ENCODE results near the gene ABCA9. TPM values are rescaled to one million over a fixed set of nuclear protein-coding genes. Genes with fewer than 3 reads are reported as not detected.

ABCA9 gene
- total and polyA plus RNA-seq, 3 donors from 2014 or later: 5.0 to 13.8 (median 12.7) TPM

DNA sequence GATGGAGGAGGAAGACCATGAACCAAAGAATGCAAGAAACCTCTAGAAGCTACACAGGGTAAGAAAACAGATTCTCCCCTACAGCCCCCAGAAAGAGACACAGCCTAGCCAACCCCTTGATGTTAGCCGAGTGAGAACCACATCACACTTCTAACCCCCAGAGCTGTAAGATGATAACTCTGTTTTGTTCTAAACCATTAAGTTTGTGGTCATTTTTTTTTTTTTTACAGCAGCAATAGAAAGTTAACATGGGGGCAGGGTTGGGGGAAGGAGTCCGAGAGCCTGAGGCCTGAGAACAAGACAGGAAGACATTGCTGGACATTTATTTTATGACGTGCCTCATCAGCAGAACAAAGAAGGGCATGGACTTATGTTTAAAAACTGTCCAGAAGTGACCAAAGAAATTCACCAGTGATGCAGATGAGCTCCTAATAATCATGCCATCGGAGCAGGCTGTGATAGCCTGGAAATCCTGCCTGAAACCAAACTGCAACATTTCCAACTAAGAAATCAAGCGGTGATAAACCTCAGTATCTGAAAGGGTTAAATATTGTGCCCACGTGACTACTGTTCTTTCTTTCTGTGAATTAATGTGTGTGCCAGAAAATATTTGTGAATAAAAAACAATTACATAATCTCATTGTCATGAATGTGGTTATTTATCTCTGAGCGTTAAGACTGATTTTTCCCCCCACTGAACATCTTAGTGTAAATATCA lies 1.1 kb downstream of the ABCA9 start:
- intact Hi-C loops (cut with DNase I; ENCODE audit: low total_unique reads): no loop called here

DNA sequence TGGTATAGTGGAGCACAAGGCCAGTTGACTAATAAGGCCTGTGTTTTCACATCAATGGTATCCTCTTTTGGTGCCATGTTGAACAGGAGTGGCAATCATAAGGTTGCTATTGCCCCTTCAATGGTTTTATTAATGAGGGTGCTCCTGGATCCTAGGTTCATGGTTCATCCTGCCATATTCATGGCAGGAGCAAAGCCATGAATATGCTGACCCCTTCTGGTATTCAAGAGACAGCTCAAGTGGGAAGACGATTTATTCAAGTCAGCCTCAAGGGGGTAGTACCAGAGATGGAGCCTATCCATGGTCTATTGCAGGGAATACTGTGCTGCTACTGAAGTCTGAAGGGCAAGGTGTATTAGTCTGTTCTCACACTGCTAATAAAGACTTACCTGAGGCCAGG lies 2.6 kb downstream of the ABCA9 start:
- intact Hi-C loops (cut with DNase I; ENCODE audit: low total_unique reads): no loop called here
- H3K4me3 ChIP-seq: no peak overlapping the region
- 38 to 96% methylated on average over 1 of the region's 1 CpG for WGBS, 2 donors
- no peak overlapping the region for H3K27ac ChIP-seq
- peaks cover 23% of the 10 kb centered on the region for H3K4me1 ChIP-seq
- no peak for DNase-seq
- no peaks in the 10 kb centered on the region for H3K36me3 ChIP-seq (ENCODE audit: low read depth, missing control alignments)
- H3K9me3 ChIP-seq: no peaks in the 10 kb centered on the region
- no peaks in the 10 kb centered on the region for H3K27me3 ChIP-seq
- TF ChIP-seq, protein P1, sequence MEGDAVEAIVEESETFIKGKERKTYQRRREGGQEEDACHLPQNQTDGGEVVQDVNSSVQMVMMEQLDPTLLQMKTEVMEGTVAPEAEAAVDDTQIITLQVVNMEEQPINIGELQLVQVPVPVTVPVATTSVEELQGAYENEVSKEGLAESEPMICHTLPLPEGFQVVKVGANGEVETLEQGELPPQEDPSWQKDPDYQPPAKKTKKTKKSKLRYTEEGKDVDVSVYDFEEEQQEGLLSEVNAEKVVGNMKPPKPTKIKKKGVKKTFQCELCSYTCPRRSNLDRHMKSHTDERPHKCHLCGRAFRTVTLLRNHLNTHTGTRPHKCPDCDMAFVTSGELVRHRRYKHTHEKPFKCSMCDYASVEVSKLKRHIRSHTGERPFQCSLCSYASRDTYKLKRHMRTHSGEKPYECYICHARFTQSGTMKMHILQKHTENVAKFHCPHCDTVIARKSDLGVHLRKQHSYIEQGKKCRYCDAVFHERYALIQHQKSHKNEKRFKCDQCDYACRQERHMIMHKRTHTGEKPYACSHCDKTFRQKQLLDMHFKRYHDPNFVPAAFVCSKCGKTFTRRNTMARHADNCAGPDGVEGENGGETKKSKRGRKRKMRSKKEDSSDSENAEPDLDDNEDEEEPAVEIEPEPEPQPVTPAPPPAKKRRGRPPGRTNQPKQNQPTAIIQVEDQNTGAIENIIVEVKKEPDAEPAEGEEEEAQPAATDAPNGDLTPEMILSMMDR (IDR thresholded peaks at IDR 0.05): no peak
- no peak for TF ChIP-seq POLR2A (IDR thresholded peaks at IDR 0.05)

More for the DNA sequence above, 1.1 kb downstream of the ABCA9 start:
- no peaks in the 10 kb centered on the region for H3K27me3 ChIP-seq
- peak overlapping the region in 1 of 2 donors; percentile 81 for H3K27ac ChIP-seq
- 47 to 50% methylated on average over 7 of the region's 7 CpGs for WGBS, 2 donors
- H3K4me1 ChIP-seq: peaks cover 23% of the 10 kb centered on the region
- TF ChIP-seq, protein P1 (IDR thresholded peaks at IDR 0.05): no peak
- no peak for TF ChIP-seq POLR2A (IDR thresholded peaks at IDR 0.05)
- DNase-seq: no peak
- H3K9me3 ChIP-seq: no peaks in the 10 kb centered on the region
- peak overlapping the region; percentile 18 to 23 for H3K4me3 ChIP-seq
- no peaks in the 10 kb centered on the region for H3K36me3 ChIP-seq (ENCODE audit: low read depth, missing control alignments)

DNA sequence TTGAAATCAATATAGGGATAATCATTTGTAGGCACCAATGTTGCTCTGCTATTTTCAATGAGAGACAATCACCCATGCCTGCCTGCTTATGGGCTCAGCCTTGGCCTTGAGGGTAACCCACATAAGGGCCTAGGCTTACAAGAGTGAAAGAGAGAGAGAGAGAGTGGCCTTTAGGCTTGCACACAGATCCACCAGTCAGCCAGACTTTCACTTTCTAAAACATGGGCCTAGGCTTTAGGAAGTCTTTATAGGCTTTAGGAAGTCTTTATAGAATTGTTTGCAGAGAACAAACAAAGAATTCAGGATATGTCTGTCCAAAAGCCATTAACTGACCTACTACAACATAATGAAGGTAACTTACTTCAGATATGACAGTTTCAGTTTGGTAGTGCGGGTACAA lies 3.4 kb downstream of the ABCA9 start:
- WGBS, 2 donors: 94 to 96% methylated on average over 1 of the region's 1 CpG
- DNase-seq: no peak
- Histone ChIP-seq H3K27ac (no peak overlapping the region), H3K4me3 (no peak overlapping the region), H3K27me3 (no peaks in the 10 kb centered on the region), H3K4me1 (peaks cover 20% of the 10 kb centered on the region), H3K9me3 (no peaks in the 10 kb centered on the region), H3K36me3 (ENCODE audit: low read depth, missing control alignments) (no peaks in the 10 kb centered on the region)
- TF ChIP-seq, protein P1 (IDR thresholded peaks at IDR 0.05): no peak
- TF ChIP-seq POLR2A (IDR thresholded peaks at IDR 0.05): no peak
- intact Hi-C loops (cut with DNase I; ENCODE audit: low total_unique reads): no loop called here

DNA sequence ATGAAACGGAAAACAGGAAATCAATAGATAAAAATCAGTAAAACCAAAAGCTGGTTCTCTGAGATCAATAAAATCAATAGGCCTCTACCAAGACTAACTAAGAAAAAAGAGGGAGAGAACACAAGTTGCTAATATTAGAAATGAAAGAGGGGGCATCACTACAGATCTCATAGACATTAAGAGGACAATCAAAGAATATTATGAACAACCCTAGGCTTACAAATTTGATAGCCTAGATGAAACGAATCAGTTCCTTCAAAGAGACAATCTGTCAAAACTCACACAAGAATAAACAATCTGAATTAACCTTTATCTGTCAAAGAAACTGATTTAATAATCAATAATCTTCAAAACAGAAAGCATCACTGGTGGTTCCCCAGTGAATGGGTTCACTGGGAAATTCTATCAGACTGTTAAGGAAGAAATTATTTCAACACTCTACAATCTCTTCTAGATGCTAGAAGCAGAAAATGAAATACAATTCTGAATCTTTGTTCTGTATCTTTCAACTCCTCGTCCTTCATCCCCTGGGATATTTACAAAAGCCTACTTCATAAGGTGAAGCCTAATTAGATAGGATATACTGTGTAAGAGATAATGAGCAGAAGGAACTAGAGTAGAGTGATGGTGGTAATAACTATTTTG lies 4.4 kb downstream of the ABCA9 start:
- WGBS, 2 donors: 90 to 94% methylated on average over 3 of the region's 3 CpGs
- H3K4me1 ChIP-seq: peaks cover 18% of the 10 kb centered on the region
- no peaks in the 10 kb centered on the region for H3K9me3 ChIP-seq
- DNase-seq: no peak
- no peak for TF ChIP-seq POLR2A (IDR thresholded peaks at IDR 0.05)
- TF ChIP-seq, protein P1 (IDR thresholded peaks at IDR 0.05): no peak
- no peaks in the 10 kb centered on the region for H3K27me3 ChIP-seq
- no peak overlapping the region for H3K4me3 ChIP-seq
- no peak overlapping the region for H3K27ac ChIP-seq
- no peaks in the 10 kb centered on the region for H3K36me3 ChIP-seq (ENCODE audit: low read depth, missing control alignments)
- intact Hi-C loops (cut with DNase I; ENCODE audit: low total_unique reads): no loop called here
